ENCODE data around the gene NAA25.

DNA sequence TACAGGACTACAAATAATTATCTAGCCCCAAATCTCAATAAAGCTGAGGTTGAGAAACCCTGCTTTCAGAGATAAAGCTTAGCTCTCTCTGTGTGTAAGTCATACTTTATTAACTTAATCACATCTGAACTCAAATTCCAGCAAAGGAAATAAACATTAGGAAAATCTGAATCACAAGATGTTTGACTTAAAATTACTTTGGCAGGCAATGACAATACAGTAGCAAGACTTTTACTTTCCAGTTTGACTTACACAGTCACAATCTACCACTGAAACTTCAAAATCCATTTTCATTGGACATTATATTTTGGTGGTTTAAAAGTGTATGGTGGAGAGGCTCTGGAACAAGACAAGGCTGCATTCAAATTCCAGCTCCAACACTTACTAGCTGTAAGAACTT lies 107.0 kb downstream of the NAA25 start:
- TF ChIP-seq PHF8 (IDR thresholded peaks at IDR 0.05; ENCODE audit: borderline replicate concordance, low read length) (no peak), MTA3 (IDR thresholded peaks at IDR 0.05; ENCODE audit: borderline replicate concordance) (no peak), ZNF354B (CRISPR knock-in tag; IDR thresholded peaks at IDR 0.05) (no peak), ZFX (CRISPR knock-in tag; IDR thresholded peaks at IDR 0.05) (no peak), GABPA (tag; conservative IDR thresholded peaks at IDR 0.05; ENCODE audit: low read depth) (no peak), BRD9 (IDR thresholded peaks at IDR 0.05; ENCODE audit: low read depth, partially characterized antibody) (no peak), U2AF2 (optimal IDR thresholded peaks at IDR 0.05; ENCODE audit: low read depth, low read length) (no peak), NCOR1 (IDR thresholded peaks at IDR 0.05) (no peak), FOS (IDR thresholded peaks at IDR 0.05; ENCODE audit: extremely low read depth, insufficient read length) (no peak), EZH2 (IDR thresholded peaks at IDR 0.05; ENCODE audit: borderline replicate concordance, low read depth, low read length) (no peak), MYNN (IDR thresholded peaks at IDR 0.05) (no peak), MYNN (CRISPR knock-in tag; IDR thresholded peaks at IDR 0.05) (no peak)
- TF ChIP-seq, protein P1, sequence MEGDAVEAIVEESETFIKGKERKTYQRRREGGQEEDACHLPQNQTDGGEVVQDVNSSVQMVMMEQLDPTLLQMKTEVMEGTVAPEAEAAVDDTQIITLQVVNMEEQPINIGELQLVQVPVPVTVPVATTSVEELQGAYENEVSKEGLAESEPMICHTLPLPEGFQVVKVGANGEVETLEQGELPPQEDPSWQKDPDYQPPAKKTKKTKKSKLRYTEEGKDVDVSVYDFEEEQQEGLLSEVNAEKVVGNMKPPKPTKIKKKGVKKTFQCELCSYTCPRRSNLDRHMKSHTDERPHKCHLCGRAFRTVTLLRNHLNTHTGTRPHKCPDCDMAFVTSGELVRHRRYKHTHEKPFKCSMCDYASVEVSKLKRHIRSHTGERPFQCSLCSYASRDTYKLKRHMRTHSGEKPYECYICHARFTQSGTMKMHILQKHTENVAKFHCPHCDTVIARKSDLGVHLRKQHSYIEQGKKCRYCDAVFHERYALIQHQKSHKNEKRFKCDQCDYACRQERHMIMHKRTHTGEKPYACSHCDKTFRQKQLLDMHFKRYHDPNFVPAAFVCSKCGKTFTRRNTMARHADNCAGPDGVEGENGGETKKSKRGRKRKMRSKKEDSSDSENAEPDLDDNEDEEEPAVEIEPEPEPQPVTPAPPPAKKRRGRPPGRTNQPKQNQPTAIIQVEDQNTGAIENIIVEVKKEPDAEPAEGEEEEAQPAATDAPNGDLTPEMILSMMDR (IDR thresholded peaks at IDR 0.05 in 2 of 3, conservative IDR thresholded peaks at IDR 0.05 in 1 of 3; ENCODE audit: insufficient read depth in 2 of 3, low read depth in 1 of 3, low read length in 3 of 3): no peak
- TF ChIP-seq, protein P2, sequence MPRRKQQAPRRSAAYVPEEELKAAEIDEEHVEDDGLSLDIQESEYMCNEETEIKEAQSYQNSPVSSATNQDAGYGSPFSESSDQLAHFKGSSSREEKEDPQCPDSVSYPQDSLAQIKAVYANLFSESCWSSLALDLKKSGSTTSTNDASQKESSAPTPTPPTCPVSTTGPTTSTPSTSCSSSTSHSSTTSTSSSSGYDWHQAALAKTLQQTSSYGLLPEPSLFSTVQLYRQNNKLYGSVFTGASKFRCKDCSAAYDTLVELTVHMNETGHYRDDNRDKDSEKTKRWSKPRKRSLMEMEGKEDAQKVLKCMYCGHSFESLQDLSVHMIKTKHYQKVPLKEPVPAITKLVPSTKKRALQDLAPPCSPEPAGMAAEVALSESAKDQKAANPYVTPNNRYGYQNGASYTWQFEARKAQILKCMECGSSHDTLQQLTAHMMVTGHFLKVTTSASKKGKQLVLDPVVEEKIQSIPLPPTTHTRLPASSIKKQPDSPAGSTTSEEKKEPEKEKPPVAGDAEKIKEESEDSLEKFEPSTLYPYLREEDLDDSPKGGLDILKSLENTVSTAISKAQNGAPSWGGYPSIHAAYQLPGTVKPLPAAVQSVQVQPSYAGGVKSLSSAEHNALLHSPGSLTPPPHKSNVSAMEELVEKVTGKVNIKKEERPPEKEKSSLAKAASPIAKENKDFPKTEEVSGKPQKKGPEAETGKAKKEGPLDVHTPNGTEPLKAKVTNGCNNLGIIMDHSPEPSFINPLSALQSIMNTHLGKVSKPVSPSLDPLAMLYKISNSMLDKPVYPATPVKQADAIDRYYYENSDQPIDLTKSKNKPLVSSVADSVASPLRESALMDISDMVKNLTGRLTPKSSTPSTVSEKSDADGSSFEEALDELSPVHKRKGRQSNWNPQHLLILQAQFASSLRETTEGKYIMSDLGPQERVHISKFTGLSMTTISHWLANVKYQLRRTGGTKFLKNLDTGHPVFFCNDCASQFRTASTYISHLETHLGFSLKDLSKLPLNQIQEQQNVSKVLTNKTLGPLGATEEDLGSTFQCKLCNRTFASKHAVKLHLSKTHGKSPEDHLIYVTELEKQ (CRISPR knock-in tag; IDR thresholded peaks at IDR 0.05): no peak
- TF ChIP-seq, protein P3, sequence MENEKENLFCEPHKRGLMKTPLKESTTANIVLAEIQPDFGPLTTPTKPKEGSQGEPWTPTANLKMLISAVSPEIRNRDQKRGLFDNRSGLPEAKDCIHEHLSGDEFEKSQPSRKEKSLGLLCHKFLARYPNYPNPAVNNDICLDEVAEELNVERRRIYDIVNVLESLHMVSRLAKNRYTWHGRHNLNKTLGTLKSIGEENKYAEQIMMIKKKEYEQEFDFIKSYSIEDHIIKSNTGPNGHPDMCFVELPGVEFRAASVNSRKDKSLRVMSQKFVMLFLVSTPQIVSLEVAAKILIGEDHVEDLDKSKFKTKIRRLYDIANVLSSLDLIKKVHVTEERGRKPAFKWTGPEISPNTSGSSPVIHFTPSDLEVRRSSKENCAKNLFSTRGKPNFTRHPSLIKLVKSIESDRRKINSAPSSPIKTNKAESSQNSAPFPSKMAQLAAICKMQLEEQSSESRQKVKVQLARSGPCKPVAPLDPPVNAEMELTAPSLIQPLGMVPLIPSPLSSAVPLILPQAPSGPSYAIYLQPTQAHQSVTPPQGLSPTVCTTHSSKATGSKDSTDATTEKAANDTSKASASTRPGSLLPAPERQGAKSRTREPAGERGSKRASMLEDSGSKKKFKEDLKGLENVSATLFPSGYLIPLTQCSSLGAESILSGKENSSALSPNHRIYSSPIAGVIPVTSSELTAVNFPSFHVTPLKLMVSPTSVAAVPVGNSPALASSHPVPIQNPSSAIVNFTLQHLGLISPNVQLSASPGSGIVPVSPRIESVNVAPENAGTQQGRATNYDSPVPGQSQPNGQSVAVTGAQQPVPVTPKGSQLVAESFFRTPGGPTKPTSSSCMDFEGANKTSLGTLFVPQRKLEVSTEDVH (IDR thresholded peaks at IDR 0.05; ENCODE audit: low read depth, partially characterized antibody): no peak
